SU-DHL-6 (cell line): ENCODE measurements around the gene NAP1L1.

Experiments used
- H2AFZ ChIP-seq: fragments of 200-600 bp; sonication (generic); 2 replicates; pipeline ENCODE4 v1.6.1; 2014; ENCODE audit warnings: low read depth, mild to moderate bottlenecking, moderate library complexity, mixed read lengths, antibody characterized with exemption, low read length; ENCODE audit not compliant: severe bottlenecking
- H3F3A ChIP-seq: fragments of 200-600 bp; shearing (Covaris generic); 2 replicates; pipeline ENCODE4 v1.6.0; 2016; ENCODE audit warnings: antibody characterized with exemption, mild to moderate bottlenecking; ENCODE audit not compliant: insufficient read depth
- H3K27ac ChIP-seq: fragments of 200-600 bp; sonication (generic); 2 replicates; pipeline ENCODE4 v1.5.1; 2016; ENCODE audit warnings: low read depth, mild to moderate bottlenecking, low read length, moderate library complexity, mixed read lengths
- H3K27me3 ChIP-seq: fragments of 200-600 bp; sonication (generic), shearing (Covaris generic); 2 replicates; pipeline ENCODE4 v1.6.0; 2014; ENCODE audit warnings: mild to moderate bottlenecking, low read length
- H3K36me3 ChIP-seq: fragments of 200-600 bp; sonication (generic); 2 replicates; pipeline ENCODE4 v1.6.1; 2014; ENCODE audit warnings: mild to moderate bottlenecking, low read length, mixed read lengths
- H3K4me2 ChIP-seq: fragments of 300-600, 200-600 bp; shearing (Covaris generic), sonication (generic); 2 replicates; pipeline ENCODE4 v1.6.0; 2014; ENCODE audit warnings: low read length, low read depth, mild to moderate bottlenecking; ENCODE audit not compliant: poor library complexity, severe bottlenecking
- H3K4me3 ChIP-seq: fragments of 200-600 bp; sonication (generic); 2 replicates; pipeline ENCODE4 v1.5.1; 2014; ENCODE audit warnings: antibody characterized with exemption, low read length, mild to moderate bottlenecking, mixed read lengths; ENCODE audit not compliant: insufficient read depth, poor library complexity, severe bottlenecking
- H3K79me2 ChIP-seq: fragments of 200-600 bp; sonication (generic); 2 replicates; pipeline ENCODE4 v1.6.1; 2014; ENCODE audit warnings: mild to moderate bottlenecking, low read length, moderate library complexity; ENCODE audit not compliant: insufficient read depth
- H3K9ac ChIP-seq: fragments of 200-600 bp; sonication (generic); 2 replicates; pipeline ENCODE4 v1.7.0; 2014; ENCODE audit warnings: mild to moderate bottlenecking, low read length
- H3K9me2 ChIP-seq: fragments of 200-600 bp; sonication (generic); replicated peaks from 2 replicates; pipeline ENCODE4 v1.6.1; 2014; ENCODE audit warnings: low read length; ENCODE audit not compliant: insufficient read depth
- H3K9me3 ChIP-seq: fragments of 200-600 bp; sonication (generic); 2 replicates; pipeline ENCODE4 v1.6.1; 2014; ENCODE audit warnings: low read length, mixed read lengths; ENCODE audit not compliant: insufficient read depth
- H4K20me1 ChIP-seq: fragments of 200-600 bp; sonication (generic); 2 replicates; pipeline ENCODE4 v1.6.1; 2014; ENCODE audit warnings: low read depth, mild to moderate bottlenecking, antibody characterized with exemption, low read length, moderate library complexity, mixed read lengths
- CTCF ChIP-seq: fragments of 200-600 bp; sonication (generic); IDR thresholded peaks from one replicate; pipeline ENCODE4 v1.5.1; 2017; ENCODE audit warnings: antibody characterized with exemption, mild to moderate bottlenecking, low read length, moderate library complexity; ENCODE audit not compliant: insufficient read depth, poor library complexity, severe bottlenecking
- EZH2phosphoT487 ChIP-seq: fragments of 200-600 bp; sonication (generic), shearing (Covaris generic); conservative IDR thresholded peaks from 2 replicates; pipeline ENCODE4 v1.6.1; 2018; ENCODE audit warnings: mild to moderate bottlenecking, antibody characterized with exemption, low read length, moderate library complexity, mixed read lengths

Gene NAP1L1

DNA sequence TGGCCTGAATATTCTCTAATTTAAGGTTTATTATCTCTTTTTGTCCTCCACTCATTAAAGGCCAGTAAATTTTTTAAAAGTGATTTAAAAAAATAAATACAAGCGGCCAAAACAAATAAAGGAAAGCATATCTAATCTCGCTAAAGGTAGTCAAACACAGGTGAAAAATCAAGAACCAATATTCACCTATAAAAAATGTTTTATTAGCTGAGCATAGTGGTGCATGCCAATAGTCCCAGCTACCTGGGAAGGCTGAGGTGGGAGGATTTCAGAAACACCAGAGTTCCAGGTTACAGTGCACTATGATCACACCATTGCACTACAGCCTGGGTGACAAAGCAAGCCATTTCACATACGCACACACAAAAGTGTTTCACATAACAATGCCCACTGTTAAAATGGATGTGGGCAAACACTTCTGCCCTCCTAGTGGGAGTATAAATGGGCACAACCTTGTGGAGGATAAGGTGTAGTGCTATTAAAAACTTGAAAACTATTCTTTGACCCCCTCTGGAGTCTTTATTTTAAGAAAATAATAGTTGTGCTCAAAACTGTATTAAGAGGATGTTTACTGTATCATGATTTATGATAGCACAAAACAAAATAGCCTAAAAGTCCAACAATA lies 32.7 kb upstream of the NAP1L1 start:
- H3K27ac ChIP-seq = no peak overlapping the region
- H3K79me2 ChIP-seq = no peaks in the 10 kb centered on the region
- no peak overlapping the region for H3K4me3 ChIP-seq
- no peak overlapping the region for H3K9ac ChIP-seq
- H3K27me3 ChIP-seq = no peaks in the 10 kb centered on the region
- H3F3A ChIP-seq = no peaks in the 10 kb centered on the region
- no peak overlapping the region for H2AFZ ChIP-seq
- H3K36me3 ChIP-seq = no peaks in the 10 kb centered on the region
- H3K4me2 ChIP-seq = no peak overlapping the region
- H4K20me1 ChIP-seq = no peaks in the 10 kb centered on the region
- H3K9me2 ChIP-seq = no peaks in the 10 kb centered on the region
- TF ChIP-seq EZH2phosphoT487 = no peak
- TF ChIP-seq CTCF = no peak
- no peaks in the 10 kb centered on the region for H3K9me3 ChIP-seq

DNA sequence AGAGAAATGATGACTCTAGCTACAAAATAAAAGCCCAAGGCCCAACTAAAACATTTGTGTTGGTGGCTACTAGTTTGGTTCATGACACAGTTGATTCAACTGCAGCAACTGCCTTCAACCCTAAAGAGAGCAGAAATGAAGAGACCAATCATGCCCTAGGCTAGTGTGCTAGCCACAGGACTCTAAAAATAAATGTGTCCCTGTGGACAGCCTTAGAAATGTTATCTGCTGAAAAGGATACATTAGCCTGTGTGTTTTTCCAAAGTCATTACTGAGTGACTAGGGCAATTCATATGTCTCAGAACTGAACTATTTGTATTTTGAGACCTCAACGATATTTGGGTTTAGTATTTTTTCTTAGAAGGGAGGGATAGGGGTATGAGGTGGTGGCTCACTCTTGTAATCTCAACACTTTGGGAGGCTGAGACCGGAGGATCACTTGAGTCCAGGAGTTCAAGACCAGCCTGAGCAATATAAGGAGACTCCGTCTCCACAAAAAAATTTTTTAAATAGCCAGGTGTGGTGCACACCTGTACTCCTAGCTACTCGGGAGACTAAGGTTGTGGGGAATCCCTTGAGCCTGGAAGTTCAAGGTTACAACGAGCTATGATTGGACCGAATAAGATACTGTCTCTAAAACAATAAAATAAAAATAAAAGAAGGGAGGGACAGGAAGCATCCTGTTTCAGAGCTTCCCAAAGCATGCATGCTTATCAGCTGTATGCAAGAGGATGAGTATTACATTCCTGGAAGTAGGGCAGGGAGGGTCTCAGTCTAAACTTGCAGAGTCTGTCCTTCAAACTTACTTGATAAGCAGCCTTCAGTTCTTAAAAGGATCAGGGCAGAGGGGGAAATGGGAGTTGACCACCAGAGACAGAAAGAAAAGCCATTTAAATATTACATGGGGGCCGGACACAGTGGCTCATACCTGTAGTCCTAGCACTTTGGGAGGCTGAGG lies 29.6 kb upstream of the NAP1L1 start:
- Histone ChIP-seq H3K36me3 (no peaks in the 10 kb centered on the region), H3K27me3 (no peaks in the 10 kb centered on the region), H3K9me3 (no peaks in the 10 kb centered on the region), H3K27ac (no peak overlapping the region), H3K4me2 (no peak overlapping the region), H3K79me2 (no peaks in the 10 kb centered on the region), H3K4me3 (no peak overlapping the region), H2AFZ (no peak overlapping the region), H3K9me2 (no peaks in the 10 kb centered on the region), H4K20me1 (no peaks in the 10 kb centered on the region), H3F3A (no peaks in the 10 kb centered on the region), H3K9ac (no peak overlapping the region)
- TF ChIP-seq EZH2phosphoT487 = no peak
- no peak for TF ChIP-seq CTCF

DNA sequence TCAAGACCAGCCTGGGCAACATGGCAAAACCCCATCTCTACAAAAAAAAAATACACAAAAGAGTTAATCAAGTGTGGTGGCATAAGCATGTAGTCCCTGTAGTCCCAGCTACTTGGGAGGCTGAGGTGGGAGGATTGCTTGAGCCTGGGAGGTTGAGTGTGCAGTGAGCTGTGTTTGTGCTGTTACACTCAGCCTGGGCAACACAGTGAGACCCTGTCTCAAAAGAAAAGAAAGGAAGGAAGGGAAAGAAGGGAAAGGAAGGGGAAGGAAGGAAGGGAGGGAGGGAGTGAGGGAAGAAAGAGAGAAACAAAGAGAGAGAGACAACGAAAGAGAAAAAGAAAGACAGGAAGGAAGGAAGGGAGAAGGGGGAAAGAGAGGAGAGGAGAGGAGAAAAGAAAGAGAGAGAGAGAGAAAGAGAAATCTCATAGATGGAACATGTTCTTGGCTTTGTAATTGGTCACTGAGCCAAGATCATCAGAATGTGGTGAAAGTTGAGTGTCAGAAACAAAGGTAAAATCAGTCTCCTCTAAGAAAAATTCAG lies 26.8 kb upstream of the NAP1L1 start:
- H2AFZ ChIP-seq = no peak overlapping the region
- no peaks in the 10 kb centered on the region for H3K27me3 ChIP-seq
- H3K4me2 ChIP-seq = no peak overlapping the region
- H3K4me3 ChIP-seq = no peak overlapping the region
- no peaks in the 10 kb centered on the region for H4K20me1 ChIP-seq
- no peaks in the 10 kb centered on the region for H3F3A ChIP-seq
- H3K9ac ChIP-seq = no peak overlapping the region
- no peak for TF ChIP-seq EZH2phosphoT487
- no peak for TF ChIP-seq CTCF
- no peaks in the 10 kb centered on the region for H3K36me3 ChIP-seq
- H3K9me2 ChIP-seq = no peaks in the 10 kb centered on the region
- no peaks in the 10 kb centered on the region for H3K79me2 ChIP-seq
- H3K27ac ChIP-seq = no peak overlapping the region
- no peaks in the 10 kb centered on the region for H3K9me3 ChIP-seq
